ENCODE results near the gene NPEPPS.
A peak's percentile ranks its signal among the peaks of the same experiment; 100 is the strongest.
"Not testable (repeated sequence)": the region's sequence is repeated elsewhere in the genome, so short reads cannot be mapped to it uniquely, and the experiment has no call there.

The NPEPPS gene, protein sequence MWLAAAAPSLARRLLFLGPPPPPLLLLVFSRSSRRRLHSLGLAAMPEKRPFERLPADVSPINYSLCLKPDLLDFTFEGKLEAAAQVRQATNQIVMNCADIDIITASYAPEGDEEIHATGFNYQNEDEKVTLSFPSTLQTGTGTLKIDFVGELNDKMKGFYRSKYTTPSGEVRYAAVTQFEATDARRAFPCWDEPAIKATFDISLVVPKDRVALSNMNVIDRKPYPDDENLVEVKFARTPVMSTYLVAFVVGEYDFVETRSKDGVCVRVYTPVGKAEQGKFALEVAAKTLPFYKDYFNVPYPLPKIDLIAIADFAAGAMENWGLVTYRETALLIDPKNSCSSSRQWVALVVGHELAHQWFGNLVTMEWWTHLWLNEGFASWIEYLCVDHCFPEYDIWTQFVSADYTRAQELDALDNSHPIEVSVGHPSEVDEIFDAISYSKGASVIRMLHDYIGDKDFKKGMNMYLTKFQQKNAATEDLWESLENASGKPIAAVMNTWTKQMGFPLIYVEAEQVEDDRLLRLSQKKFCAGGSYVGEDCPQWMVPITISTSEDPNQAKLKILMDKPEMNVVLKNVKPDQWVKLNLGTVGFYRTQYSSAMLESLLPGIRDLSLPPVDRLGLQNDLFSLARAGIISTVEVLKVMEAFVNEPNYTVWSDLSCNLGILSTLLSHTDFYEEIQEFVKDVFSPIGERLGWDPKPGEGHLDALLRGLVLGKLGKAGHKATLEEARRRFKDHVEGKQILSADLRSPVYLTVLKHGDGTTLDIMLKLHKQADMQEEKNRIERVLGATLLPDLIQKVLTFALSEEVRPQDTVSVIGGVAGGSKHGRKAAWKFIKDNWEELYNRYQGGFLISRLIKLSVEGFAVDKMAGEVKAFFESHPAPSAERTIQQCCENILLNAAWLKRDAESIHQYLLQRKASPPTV

DNA sequence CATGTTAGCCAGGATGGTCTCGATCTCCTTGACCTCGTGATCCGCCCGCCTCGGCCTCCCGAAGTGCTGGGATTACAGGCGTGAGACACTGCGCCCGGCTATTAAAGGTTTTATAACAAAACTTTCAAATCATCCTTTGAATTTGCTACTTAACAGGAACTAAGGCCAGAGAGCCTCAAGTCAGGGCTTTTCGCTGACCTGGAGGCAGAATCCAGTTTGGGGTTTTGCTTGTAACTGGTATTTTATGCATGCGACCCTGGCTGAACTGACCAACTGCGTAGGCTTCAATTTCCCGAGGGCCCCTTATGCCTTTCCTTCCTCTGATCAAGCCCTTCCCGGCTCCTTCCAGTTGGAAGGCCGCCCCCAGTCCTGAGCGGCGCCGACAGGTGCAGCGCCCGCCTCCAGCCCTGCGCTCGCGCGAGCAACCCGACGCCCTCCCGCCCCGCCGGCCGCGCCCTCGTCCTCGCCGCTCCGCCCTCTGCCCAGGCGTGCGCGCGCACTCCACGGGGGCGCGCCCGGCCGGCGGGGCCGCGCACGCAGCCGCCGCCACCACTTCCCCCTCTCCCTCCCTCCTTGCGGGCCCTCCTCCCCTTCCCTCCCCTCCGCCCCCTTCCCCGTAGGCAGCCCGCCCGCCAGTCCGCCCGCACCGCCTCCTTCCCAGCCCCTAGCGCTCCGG lies at the start of gene NPEPPS:
NPEPPS (plus strand) TSS at position 552 of the 676 bp plus-strand sequence. CDS start 193 bp downstream, outside the sequence.
- peak; percentile 80 to 85 for DNase-seq (ENCODE audit: low read depth in 2 of 2)

GRCh38 chr17:47491841-47492212 lies 39.1 kb upstream of the NPEPPS start:
- DNase-seq (ENCODE audit: low read depth in 2 of 2), result not testable (repeated sequence)

DNA sequence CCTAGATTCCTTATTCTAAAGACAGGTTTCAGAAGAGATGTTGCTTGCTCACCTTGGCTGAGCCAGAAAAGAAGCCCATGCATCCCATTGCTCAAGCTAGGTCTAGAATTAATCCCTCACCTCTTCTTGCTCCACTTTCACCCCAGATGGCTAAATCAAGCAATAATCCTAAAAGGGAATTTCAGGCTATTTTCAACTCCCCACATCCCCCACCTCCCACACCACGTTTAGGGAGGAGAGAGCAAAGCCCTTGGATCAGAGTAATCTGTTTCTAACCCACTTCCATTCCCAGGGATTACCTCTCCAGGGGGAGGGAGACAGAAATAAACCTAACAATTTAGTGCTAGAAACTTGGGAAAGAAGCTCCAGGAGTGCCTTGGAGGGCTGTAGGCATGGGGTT lies 31.8 kb upstream of the NPEPPS start:
- DNase-seq (ENCODE audit: low read depth in 2 of 2), result not testable (repeated sequence)

GRCh38 chr17:47499494-47499893 lies 31.4 kb upstream of the NPEPPS start:
- DNase-seq (ENCODE audit: low read depth in 2 of 2), result not testable (repeated sequence)

- DNase-seq (ENCODE audit: low read depth in 2 of 2), result not testable (repeated sequence)
Observed at GRCh38 chr17:47500620-47501019, 30.3 kb upstream of the NPEPPS start.

- peak in 1 of 2 donors; percentile 12 for DNase-seq (ENCODE audit: low read depth in 2 of 2)
Observed at GRCh38 chr17:47502122-47502731, 28.7 kb upstream of the NPEPPS start.

DNA sequence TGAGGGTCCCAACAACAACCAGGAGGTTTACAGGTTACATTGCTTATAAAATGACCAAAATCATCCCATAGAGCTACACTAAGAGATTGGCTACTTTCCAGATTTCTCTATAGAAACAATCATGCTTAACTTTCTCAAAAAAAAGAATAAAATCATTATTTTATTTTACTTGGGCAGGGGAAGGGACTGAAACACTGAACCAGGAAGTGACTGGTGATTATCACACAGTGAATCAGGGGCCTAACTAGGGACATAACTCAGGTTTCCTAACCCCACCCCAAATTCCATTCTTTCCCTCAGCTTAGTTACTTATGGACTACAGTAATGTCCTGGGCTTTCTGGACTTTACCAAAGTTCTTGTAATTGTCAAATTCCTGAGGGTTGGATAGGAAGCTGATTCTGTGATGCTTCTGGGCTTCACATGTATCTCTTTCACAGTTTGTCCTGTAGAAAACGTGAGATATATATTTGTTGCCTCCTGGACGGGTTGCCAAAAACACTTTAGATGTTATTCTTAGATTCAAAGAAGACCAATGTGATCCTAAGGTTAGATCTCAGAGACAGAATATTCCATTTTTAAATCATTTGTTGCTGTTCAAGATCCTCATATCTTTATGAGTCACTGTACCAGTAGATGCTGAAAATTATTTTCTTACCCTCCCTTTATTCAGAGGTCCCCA lies 28.0 kb upstream of the NPEPPS start:
- DNase-seq (ENCODE audit: low read depth in 2 of 2), result not testable (repeated sequence)

DNA sequence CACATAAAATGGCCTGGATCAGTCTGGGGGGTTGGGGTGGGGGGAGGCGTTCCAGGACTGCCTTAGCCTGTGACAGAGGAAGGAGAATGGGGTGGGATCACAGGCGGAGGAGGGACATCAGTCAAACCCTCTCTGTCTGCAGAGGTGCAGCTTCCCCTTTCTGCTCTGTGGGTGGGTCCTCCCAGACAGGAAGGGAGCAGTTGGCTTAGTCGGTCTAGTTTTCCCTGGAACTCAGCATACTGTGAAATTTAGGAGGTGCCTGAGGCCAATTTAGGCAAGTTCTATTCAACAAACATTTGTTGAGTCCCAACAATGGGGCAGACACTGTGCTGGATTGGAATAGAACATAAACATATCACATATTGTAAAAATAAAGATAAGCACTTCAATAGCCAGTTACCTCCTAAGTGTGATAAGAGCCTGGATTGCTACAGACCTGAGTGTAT lies 19.2 kb upstream of the NPEPPS start:
- not testable (repeated sequence) for DNase-seq (ENCODE audit: low read depth in 2 of 2)

DNA sequence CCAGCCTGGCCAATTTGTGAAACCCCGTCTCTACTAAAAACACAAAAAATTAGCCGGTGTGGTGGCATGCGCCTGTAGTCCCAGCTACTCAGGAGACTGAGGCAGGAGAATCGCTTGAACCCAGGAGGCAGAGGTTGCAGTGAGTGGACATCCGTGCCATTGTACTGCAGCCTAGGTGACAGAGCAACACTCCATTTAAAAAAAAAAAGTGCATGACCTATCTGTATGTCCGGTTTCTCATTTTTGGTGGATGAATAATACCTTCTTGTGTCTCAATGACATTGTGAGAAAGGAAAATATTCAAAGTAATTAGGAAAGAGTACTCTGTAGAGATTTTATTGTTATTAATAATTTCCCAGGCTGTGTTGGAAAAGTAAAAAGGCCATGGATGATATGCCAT lies 17.6 kb upstream of the NPEPPS start:
- DNase-seq (ENCODE audit: low read depth in 2 of 2), result not testable (repeated sequence)

GRCh38 chr17:47518880-47519279 lies 12.0 kb upstream of the NPEPPS start:
- DNase-seq (ENCODE audit: low read depth in 2 of 2), result not testable (repeated sequence)

DNA sequence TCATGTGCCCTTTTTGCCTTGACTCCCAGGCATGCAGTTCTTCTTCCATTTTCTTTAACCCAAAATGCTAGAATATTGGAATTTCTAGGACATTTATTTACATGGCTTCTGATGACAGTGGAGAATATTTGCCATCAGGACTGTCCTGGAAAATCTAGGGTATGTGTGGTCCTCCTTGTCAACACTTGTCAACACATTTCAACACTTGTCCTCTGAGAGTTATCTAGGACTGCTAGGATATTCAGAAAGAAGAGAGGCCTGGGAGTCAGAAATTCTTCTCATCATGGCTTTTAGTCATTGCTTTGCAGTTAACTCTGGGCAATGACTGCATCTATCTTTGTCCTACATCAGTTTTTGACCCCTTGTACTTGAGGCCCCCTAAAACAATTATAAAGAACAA lies 11.5 kb upstream of the NPEPPS start:
- not testable (repeated sequence) for DNase-seq (ENCODE audit: low read depth in 2 of 2)

GRCh38 chr17:47520279-47520678 lies 10.6 kb upstream of the NPEPPS start:
- not testable (repeated sequence) for DNase-seq (ENCODE audit: low read depth in 2 of 2)

- DNase-seq (ENCODE audit: low read depth in 2 of 2), result not testable (repeated sequence)
Observed at GRCh38 chr17:47521434-47521833, 9.5 kb upstream of the NPEPPS start.

- DNase-seq (ENCODE audit: low read depth in 2 of 2), result not testable (repeated sequence)
Observed at GRCh38 chr17:47522341-47522740, 8.6 kb upstream of the NPEPPS start.

DNA sequence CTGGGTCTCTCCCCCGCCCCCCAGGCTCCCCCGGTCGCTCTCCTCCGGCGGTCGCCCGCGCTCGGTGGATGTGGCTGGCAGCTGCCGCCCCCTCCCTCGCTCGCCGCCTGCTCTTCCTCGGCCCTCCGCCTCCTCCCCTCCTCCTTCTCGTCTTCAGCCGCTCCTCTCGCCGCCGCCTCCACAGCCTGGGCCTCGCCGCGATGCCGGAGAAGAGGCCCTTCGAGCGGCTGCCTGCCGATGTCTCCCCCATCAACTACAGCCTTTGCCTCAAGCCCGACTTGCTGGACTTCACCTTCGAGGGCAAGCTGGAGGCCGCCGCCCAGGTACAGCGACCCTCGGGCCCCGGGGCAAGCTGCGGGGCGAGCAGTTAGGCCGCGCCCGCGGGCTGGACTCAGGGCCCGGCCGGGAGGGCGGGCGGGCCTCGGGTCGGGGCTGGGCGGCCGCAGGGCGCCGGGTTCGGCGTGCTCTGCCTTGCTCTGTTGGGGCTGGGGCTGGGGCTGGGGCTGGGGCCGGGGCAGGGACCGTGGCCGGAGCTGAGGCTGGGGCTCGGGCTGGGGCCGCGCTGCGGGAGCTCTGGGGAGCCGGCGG lies 419 bp downstream of the NPEPPS start:
- DNase-seq (ENCODE audit: low read depth in 2 of 2), result not testable (repeated sequence)

DNA sequence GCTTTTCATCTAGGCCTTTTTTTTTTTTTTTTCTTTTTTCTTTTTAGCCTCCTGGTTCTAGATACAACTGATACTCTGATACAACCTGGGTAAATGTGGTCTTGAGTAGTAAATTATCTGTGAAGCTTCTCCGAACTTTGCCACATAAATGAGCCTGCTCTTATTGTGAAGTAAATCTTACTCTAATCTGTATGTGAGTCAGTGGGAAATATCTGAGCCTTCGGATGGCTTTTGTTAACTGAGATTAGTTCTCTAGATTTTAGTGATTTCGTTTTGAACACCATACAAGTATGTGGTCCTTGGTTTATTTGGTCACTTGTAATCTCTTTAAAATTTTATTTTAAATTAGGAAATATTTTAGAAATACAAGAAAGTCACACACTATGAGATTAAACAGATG lies 8.2 kb downstream of the NPEPPS start:
- DNase-seq (ENCODE audit: low read depth in 2 of 2), result not testable (repeated sequence)

GRCh38 chr17:47541676-47542075 lies 10.8 kb downstream of the NPEPPS start:
- DNase-seq (ENCODE audit: low read depth in 2 of 2), result not testable (repeated sequence)

DNA sequence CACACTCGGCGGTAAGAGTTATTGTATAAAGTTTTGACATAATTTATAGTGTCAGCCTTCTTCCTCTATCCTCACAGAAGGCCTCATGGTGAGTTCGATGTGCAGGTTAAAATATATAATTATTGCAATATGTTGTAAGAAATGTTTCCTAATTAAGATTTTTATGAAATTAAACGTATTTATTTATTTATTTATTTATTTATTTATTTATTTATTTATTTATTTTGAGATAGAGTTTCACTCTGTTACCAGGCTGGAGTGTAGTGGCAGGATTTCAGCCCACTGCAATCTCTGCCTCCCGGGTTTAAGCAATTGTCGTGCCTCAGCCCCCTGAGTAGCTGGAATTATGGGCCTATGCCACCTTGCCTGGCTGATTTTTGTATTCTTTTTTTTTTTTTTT lies 13.4 kb downstream of the NPEPPS start:
- not testable (repeated sequence) for DNase-seq (ENCODE audit: low read depth in 2 of 2)

GRCh38 chr17:47554733-47555132 lies 23.8 kb downstream of the NPEPPS start:
- DNase-seq (ENCODE audit: low read depth in 2 of 2), result not testable (repeated sequence)

DNA sequence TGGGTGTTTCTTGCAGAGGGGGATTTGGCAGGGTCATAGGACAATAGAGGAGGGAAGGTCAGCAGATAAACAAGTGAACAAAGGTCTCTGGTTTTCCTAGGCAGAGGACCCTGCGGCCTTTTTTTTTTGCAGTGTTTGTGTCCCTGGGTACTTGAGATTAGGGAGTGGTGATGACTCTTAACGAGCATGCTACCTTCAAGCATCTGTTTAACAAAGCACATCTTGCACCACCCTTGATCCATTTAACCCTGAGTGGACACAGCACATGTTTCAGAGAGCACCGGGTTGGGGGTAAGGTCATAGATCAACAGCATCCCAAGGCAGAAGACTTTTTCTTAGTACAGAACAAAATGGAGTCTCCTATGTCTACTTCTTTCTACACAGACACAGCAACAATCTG lies 25.2 kb downstream of the NPEPPS start:
- not testable (repeated sequence) for DNase-seq (ENCODE audit: low read depth in 2 of 2)
